NCI-H526 (cell line): ENCODE measurements around the gene CTNNA1.
A peak's percentile ranks its signal among the peaks of the same experiment; 100 is the strongest.

Experiments
- DNase-seq, 2 experiments: peaks; one replicate each; lab custom pipeline; 2025; lab: John Stamatoyannopoulos, UW

The CTNNA1 gene

GRCh38 chr5:138930371-138931097, 177.3 kb downstream of the CTNNA1 start:
- DNase-seq = no peak

- DNase-seq = peak in 1 of 2 experiments; percentile 25
Measured at GRCh38 chr5:138932171-138932810, 179.1 kb downstream of the CTNNA1 start.

GRCh38 chr5:138933522-138934290, 180.5 kb downstream of the CTNNA1 start:
- DNase-seq = no peak

GRCh38 chr5:138934971-138935370, 181.7 kb downstream of the CTNNA1 start:
- DNase-seq = no peak

GRCh38 chr5:138935466-138935865, 182.2 kb downstream of the CTNNA1 start:
- no peak for DNase-seq

- no peak for DNase-seq
Measured at GRCh38 chr5:138936225-138936967, 183.2 kb downstream of the CTNNA1 start.

- no peak for DNase-seq
Measured at GRCh38 chr5:138936968-138937345, 183.7 kb downstream of the CTNNA1 start.

GRCh38 chr5:138937392-138938387, 184.5 kb downstream of the CTNNA1 start:
- no peak for DNase-seq

GRCh38 chr5:138938526-138938925, 185.3 kb downstream of the CTNNA1 start:
- no peak for DNase-seq

- DNase-seq = no peak
Measured at GRCh38 chr5:138942066-138942465, 188.8 kb downstream of the CTNNA1 start.

GRCh38 chr5:138942861-138943260, 189.6 kb downstream of the CTNNA1 start:
- no peak for DNase-seq

- DNase-seq = no peak
Measured at GRCh38 chr5:138943599-138944173, 190.5 kb downstream of the CTNNA1 start.

- no peak for DNase-seq
Measured at GRCh38 chr5:138944527-138945322, 191.5 kb downstream of the CTNNA1 start.

- DNase-seq = no peak
Measured at GRCh38 chr5:138945421-138946240, 192.4 kb downstream of the CTNNA1 start.

- DNase-seq = peak in 1 of 2 experiments; percentile 36
Measured at GRCh38 chr5:138946241-138946623, 193.0 kb downstream of the CTNNA1 start.

- peak in 1 of 2 experiments; percentile 39 for DNase-seq
Measured at GRCh38 chr5:138946831-138947560, 193.8 kb downstream of the CTNNA1 start.

GRCh38 chr5:138947780-138948179, 194.6 kb downstream of the CTNNA1 start:
- no peak for DNase-seq
